NCI-H128 (cell line): Measurements from ENCODE around the gene SENP1.

Experiments used
- DNase-seq: peaks from one replicate; lab custom pipeline; 2025; ENCODE audit not compliant: unreplicated experiment; lab: John Stamatoyannopoulos, UW

Gene SENP1

DNA sequence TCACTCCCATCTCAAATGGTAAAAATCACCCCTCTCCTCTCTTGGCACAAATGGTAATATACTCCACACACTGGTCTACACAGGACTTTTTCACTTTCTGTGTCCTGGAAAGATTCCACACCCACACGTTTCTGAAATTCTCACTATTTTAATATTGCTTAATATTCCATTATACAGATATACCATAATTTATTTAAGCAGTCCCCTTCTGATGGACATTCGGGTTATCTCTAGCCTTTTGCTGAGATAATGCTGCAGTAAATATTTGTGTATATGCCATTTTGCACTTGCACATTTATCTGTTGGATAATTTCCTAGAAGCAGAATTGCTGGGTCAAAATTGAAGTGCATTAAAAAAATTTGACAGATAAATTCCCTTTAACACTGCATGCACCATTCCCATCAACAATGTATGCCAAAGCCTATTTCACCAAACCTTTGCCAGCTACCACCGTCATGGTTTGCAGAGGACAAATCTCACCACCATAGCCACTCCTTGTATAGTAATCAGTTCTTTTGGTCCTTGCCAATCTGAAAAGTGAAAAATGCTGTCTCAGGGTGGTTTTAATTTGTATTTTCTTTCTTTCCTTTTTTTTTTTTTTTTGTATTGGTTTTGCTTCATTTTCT lies 86.1 kb downstream of the SENP1 start:
- no peak for DNase-seq

DNA sequence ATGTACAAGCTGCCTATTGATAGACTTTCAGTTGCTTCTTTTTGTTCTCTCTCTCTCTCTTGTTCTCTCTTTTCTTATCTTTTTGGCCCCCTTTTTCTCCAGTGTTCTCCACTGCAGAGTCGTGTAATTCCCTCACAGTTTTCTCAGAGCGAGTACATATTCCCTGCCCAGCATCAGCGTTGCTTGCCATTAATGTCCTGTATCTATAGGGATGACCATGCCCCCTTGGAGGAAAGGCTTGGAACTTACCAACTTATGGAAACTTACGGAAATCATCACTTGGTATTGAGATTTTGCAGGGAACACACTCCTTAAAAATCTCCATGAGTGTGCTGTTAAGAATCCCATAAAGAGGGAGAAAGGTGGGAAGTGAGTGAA lies 87.3 kb downstream of the SENP1 start:
- no peak for DNase-seq

DNA sequence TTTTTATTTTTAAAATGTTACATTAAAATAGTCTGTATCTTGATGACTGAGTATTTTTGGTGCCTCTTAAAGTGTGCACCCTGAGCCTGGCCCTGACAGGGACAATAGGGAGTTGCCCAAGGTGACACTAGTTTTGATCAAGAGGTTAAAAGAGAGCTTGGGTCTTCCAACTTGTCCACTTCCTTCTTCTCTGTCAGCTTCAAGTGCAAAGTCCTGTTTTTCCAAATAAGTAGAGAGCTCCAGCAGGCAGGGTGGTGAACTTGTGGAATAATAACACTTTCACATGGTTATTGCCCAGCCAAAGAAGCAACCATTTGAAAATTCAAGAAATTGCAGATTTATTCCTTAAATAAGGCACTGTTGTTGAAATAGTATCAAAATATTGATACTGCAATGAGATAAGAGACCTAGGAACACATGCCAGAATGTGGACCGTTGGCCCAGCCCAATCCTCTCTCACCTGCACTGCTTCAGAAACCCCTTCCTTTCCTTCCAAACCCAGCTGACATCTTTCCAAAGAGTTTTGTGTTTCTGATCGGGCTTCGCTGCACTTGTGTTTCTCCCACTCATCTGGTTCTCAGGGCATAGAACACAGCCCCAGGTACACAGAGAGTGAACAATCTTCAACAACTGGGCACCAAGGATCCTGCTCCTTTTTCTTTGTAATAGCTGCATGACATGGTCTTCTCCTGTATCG lies 87.8 kb downstream of the SENP1 start:
- no peak for DNase-seq

DNA sequence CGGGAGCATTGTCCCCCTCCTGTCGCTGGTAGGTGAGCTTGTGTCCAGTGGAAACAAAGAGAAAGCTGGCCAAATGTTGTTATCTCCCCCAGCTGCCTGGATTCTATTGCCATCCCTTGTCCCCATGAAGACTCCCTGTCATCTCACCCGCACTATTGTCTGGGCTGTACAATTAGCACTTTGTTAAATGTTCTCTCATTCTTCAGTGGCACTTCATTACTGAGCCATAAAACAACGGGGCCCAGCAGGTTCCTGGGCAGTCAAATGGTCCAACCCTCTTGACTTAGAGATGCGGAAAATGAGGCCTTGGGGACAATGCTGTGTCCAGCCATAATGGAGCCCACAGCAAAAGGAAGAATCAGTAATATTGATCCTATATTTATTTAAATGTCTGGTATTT lies 88.4 kb downstream of the SENP1 start:
- no peak for DNase-seq

DNA sequence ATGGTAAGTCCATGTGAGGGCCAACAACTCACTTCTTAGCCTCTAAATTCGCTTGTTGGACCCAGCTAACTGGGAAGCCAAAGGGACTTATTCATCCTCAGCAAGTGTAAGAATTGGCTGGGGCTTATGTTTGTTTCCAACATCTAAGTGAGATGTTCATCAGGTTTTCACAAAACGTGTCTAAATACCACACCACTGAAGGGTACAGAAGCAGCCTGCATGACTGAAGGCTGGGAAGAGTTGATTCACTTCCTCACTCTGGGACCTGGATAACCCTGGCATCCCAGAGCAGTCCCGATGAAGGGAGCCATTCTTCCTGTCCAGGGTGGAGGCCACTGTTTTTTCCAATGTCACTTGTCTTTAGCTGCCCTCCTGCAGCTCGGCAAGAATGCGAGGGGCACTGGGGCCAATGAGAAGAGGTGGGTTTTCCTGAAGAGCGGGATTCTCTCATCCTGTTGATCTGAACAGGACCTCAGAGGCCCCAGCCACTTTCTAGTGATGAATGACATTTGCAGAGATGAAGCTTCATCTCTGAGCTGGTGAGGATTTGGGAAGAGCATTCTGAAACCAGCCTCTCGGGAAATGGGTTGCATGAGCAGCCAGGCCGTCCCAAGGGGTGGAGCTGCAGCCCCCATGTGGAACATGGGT lies 89.4 kb downstream of the SENP1 start:
- no peak for DNase-seq

DNA sequence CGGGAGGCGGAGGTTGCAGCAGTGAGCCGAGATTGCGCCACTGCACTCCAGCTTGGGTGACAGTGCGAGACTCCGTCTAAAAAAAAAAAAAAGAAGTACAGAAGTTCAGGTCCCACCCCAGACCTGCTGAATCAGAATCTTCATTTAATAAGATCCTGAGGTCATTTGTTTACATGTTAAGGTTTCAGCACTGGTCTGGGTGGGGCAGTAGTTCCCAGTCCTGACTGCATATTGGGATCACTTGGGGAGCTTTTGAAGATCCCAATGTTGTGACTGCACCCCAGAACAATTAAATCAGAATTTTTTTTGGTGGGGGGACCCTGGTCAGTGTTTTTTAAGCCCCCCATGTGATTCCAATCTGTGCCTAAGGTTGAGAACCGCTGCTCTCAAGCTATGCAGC lies 89.9 kb downstream of the SENP1 start:
- DNase-seq: no peak

DNA sequence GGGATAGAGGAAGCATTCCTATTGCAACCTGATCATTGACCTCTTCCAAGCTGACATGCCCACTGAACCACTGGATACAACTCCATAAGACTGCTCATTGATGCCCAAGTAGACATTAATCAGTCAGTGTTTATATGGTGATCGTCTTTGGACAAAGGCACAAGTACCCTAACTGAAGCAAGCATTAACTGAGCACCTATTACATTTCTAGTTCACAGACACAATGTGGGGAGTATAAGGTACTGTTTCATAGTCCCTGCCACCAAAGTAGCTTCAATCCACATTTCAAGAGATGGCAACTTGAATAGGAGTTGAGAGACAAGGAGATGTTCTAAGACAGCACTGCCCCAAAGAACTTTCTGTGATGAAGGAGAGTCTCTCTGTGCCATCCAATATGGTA lies 90.8 kb downstream of the SENP1 start:
- DNase-seq: no peak

DNA sequence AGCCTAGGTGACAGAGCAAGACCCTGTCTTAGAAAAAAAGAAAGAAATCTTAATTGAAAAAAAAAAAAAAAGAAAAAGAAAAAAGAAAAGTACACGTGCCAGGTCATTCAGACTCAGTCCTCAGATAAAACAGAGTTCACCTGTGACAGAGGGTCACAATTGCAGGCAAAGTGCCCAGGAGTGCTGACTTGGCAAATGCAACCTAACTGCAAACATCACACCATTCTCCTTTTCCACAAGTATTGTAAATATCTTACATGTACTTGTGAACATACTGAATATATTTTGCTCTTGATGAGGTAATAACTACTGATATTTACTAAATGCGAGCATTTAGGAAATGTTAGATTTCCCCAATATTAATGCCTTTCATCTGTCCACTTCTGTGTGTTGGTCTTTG lies 92.6 kb downstream of the SENP1 start:
- DNase-seq: no peak

DNA sequence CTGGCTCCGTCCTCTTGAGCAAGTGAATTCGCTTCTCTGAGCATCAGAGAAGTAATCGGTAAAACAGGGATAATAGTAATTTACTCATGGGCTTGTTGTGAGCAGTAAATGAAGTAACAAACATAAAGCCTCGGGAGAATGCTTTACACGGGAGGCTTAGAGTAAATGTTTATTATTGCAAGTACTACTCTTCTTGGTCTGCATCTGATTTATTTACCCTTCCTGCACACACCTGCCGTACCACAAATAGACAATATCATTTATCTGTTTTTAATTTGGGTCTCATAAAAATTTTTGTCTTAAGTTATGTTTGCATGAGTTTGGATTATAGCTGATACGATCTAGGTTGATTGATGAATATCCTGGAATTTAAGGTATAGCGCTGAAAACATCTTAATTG lies 93.8 kb downstream of the SENP1 start:
- no peak for DNase-seq

DNA sequence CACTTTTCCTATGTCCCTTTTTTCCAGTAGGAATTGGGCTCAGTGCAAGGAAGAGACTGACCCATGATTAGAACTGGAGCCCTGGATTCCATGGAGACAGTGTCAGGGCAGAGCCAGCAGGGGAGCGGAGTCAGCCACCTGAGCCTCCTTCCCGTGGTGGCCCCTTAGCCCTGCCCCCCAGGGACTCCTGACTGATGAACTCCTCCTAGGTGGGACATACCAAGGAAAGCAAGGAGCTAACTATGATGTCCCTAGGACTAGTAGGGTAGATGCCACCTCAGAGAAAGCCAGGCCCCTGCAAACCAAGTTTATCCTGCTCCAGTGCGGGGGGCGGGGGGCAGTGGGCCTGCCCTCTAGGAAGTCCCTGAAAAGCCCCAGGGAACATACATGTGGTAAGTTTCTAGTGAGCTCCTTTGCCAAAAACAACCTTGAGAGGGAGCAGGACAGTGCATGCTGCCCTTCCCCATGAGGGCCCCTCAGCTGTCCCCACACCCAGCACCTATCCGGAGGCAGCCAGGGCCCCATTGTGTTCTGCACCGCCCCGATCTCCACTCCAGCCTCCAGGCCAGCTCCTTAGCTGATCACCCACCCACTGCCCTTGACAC lies 95.4 kb downstream of the SENP1 start:
- DNase-seq: no peak

DNA sequence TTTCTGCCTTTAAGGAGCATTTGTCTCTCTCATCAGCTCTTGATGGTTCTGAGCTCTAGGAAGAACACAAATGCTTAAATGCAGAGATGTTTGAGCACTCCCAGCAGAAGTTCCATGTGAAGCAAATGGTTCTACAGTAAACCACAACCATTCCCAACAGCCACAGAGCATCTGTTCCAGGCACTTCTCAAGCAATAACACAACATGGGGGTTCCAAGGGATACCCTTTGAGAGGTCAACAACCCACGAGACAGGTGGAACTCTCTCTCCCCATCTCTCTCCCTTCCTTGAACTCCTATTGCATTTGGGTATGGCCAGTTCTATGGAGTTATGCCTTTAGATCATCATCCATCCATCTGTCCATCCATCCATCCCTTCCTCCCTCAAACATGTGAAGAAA lies 96.4 kb downstream of the SENP1 start:
- no peak for DNase-seq

DNA sequence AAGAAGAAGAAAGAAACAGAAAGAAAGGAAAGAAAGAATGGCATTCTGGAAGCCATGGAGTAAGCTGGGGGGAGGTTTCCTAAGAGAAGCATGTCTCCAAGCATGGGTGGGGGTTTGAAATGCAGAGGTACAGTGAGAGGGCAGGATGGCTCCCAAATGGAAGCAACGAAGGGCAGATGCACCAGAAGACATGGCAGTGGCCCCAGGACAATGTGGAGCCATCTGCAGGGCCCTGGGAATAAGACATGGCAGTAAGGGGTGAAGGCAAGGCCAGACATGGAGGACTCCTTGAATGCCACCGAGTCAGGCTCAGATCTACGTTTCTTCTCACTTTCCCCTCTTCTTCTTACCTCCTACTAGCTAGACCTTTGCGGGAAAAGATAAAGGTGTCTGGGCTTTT lies 96.9 kb downstream of the SENP1 start:
- DNase-seq: no peak

DNA sequence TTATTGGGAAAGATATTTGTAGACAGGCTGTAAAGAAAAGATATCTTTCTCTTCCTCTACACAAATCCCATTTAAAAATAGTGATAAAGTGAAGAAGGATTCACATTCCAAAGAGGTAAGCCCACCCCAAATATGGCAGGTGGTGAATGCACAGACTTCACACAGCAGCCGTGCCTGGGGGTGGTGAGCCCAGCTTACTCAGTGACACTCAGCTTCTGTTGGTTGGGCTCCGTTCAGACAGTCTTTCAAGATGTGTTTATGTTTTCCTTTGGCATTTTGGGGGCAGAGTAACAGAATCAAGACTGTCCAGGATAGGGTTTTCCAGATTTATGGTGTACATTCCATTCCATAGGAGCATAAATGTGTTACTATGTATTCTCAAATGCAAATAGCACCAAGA lies 97.5 kb downstream of the SENP1 start:
- no peak for DNase-seq

DNA sequence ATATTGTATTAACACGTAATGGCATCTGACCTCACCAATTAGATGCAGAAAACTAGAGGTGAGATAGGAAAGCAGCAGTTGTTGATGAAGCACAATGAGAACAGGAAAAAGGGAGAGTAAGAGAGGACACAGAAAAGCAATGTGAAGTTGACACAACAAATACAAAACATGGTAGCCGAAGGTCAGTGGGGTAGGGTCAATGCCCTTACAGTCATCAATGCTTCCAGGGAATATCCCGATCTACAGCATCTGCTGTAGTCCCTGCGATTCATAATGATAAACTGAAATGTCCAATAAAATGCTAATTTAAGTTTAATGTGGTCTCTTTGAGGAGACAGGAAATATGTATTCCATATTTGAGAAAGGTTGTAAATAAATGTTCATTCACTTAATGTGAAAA lies 98.7 kb downstream of the SENP1 start:
- no peak for DNase-seq

DNA sequence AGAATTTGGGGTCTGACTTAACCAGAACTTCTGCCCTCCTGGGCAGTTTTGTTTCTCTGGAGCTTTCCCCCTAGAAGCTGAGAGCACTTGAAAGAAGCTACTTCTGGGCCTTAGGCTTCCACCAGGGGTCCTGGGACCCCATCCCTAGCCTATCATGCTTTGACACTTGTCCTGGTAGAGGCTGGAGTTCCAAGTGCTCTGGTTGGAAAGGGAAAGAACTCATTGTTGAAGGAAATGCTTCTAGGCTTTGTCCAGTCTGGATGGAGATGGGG lies 100.2 kb downstream of the SENP1 start:
- DNase-seq: no peak

DNA sequence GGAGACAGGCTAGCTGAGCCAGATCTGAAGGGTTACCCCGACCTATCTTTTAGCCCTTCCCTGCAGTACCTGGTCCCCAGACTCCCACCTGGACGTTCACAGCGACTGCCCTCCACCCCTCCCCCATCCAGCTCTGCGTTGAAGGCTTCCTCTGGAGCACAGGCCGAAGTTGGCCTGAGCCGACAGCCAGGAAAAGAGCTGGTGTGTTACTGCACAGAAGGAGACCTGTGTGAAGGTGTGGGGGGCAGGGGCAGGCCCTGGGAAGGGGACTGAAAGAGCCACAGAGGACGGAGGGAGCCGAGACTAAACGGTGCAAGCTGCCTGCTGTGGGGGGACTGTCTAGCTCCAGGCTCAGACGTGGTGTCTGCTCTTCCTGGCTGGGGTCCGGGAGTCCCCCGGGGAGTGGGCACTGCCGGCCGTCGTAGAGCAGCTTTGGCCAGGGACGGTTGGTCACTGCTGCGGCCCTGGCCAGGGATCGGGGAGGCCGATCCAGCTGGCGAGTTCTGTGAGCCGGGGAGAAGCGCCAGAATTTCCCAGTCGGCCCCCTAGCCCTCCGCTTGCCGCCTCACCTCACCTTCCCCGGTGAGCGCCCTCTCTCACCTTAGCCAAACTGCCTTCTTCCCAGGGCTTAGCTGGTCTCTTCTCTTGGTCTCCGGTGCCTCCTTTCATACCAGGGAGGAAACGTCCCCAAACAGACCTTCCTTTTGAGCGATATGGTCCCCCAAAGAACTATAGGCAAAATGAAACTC lies 100.7 kb downstream of the SENP1 start:
- DNase-seq: no peak

DNA sequence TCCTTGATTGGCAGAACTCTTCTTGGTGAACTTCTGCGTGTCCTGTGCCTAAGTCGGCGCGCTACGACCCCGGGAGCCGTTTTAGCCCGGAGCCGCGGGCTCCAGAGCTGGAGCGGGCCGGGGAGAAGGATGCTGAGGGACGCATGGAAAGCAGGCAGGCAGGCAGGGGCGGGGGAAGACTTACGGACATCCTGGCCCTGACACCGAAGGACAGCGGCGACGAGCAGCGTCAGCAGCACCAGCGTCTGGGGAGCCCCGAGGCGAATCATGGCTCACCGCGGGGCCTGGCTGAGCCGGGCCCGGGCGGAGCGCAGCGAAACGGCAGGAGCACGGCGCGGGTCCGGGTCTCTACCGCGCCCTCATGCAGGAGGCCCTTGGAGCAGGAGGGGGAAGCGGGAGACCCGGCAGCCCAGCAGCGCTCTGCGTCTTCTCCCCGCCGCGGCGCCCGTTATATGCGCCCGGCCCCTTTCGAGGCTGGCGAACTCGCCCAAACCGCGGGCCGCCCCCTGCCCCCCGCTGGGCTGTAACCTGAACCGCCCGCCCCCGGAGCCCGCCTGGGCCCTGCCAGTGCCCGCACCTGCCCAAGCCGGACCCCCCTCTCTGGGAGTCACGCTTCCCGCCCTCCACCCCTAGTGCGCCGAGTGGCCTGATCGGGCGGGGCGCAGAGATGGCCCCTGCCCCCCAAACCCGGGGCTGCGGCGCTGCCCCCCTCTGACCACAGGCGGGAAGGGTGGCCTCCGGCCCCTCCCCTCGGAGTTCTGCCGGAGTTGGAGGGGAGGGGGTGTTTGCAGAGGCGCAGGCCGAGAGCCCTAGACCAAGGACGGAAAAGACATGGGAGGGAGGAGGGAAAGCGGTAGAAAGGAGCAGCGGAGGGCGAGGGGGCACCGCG lies 101.6 kb downstream of the SENP1 start, which contains the start of gene COL2A1:
COL2A1 (minus strand) TSS at position 424 of the 889 bp plus-strand sequence; CDS start at position 269, 155 bp downstream.
- DNase-seq: no peak

DNA sequence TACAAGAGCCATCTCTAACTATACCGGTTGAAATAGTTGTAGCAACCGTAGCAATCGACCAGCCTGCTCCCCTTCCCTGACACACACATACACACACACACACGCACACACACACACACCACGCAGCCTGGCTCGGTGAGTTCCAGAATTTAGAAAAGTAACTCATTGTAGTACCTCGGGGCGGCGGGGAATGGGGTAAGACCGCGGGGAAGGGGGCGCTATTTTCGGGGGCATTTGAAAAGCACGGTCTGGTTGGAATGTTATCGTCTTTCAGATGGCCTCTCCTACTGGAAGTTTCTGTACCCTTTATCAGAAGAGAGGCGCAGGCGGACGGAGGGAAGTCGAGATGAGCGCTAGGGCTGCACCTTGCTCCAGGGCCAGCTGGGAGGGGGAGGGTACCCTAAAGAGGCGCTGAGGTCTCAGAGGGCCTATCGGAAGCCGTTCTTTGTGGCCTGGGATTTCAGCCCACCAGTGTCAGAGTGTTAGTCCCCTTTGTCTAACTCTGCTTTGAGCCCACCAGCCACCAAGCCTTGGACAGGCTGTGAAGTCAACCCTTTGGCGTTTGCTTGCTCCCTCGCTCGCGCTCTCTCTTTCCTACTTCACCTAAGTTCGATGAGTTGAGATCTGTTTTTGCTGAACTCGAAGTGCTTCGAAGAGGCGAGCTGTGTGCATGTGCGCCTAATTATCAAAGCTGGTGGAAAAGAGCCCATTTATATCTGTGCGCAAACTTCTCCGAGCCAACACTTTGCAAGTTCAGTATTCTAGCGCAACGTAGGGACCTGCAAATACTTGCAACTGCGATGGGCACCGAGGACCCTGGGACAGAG lies 102.4 kb downstream of the SENP1 start:
- no peak for DNase-seq

DNA sequence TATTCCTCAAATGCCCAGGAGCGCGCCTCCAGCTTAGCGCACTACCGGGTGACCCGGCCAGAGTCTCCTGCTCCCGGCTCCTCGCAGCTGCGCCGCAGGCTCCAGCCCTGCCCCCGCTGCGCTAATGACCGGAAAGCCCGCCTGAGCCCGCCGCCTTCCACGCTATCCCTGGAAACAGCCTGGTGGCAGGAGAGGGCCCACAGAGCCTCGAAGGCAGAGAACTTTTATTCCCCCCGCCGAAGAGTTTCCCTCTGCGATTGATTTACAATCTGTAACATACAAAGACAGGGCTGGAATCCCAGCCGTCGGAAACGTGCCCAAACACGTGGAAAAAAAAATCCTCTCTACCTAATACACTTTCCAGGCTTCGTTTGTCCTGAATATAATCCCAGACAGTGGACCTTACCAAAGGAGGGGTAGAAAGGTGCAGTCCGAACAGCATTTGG lies 103.1 kb downstream of the SENP1 start:
- DNase-seq: no peak

DNA sequence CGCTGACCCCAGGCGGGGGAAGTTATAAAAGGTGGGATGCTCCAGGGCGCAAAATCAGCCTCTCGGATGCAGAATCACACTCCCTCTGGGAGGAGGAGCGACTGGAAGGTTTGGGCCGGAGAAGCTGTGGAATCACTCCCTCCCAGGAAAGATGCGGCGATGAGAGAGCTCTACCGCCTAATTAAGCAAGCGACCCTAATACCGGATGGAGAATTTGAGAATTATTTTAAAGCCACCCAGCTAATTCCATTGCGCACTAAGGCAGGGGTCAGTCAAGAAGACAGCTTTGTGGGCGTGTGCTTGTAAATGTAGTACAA lies 103.5 kb downstream of the SENP1 start:
- DNase-seq: no peak
